ENCODE data around the gene OR6B1.
"Not testable (repeated sequence)": the region's sequence is repeated elsewhere in the genome, so short reads cannot be mapped to it uniquely, and the experiment has no call there.

OR6B1 gene

GRCh38 chr7:144001543-144001942 is 1.4 kb downstream of the OR6B1 start:
- DNase-seq (ENCODE audit: low read depth), result no peak
- no peak overlapping the region for H3K4me3 ChIP-seq (ENCODE audit: low read depth, low read length)

GRCh38 chr7:144004703-144005102 is 4.6 kb downstream of the OR6B1 start:
- no peak overlapping the region for H3K4me3 ChIP-seq (ENCODE audit: low read depth, low read length)

DNA sequence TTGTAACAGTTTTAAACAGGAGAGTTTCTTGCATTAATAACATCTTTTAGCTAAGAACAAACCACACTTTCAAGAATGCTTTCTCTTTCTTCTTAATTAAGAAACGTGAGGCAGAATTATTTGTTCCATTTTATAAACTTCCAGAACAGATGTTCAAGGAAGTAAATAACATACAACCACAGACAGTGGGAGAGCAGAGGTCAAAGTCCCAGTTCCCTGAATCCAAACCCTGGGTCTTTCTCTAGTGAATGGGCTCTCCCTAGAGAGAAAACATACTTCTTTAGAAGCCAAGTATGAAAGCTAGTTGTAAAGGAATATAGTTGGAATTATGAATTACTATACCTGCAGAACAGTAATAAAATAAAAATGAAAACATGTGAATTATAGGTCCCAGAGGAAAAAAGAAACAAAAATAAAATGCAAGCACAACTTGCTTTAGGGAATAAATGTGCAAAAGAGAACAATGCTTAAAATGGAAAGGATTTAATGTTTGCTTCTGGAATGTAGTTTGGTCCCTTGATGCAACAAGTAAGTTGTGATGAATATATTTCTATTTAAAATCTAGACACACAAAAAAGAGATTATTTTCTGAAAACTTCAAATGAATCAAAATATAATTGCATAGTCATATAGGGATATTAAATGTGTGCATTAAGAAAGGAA is 6.0 kb downstream of the OR6B1 start:
- no peak for DNase-seq (ENCODE audit: low read depth)
- H3K4me3 ChIP-seq (ENCODE audit: low read depth, low read length), result no peak overlapping the region

More at GRCh38 chr7:144004703-144005102, 4.6 kb downstream of the OR6B1 start:
- no peak for DNase-seq (ENCODE audit: low read depth)

DNA sequence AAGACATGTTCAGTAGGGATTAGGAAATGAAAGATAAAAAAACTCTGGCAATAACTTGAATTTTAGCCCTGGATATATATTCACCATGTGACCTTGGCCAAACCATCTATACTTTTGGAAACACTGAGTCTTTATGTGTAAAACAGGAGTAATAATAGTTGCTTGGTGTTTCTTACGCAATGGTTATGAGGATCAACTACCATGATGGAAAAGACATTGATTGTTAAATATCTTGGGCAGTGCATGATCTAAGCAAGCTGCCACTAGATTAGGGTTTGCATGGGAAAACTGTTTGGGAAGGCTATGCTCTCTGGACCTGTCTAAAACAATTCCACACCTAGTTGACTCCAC is 6.5 kb downstream of the OR6B1 start:
- H3K4me3 ChIP-seq (ENCODE audit: low read depth, low read length), result no peak overlapping the region
- DNase-seq (ENCODE audit: low read depth), result no peak

- H3K4me3 ChIP-seq (ENCODE audit: low read depth, low read length), result no peak overlapping the region
- DNase-seq (ENCODE audit: low read depth), result no peak
Measured at GRCh38 chr7:144009361-144009760, 9.2 kb downstream of the OR6B1 start.

GRCh38 chr7:144010061-144010460 is 9.9 kb downstream of the OR6B1 start:
- not testable (repeated sequence) for H3K4me3 ChIP-seq (ENCODE audit: low read depth, low read length); DNase-seq (ENCODE audit: low read depth)

- not testable (repeated sequence) for H3K4me3 ChIP-seq (ENCODE audit: low read depth, low read length); DNase-seq (ENCODE audit: low read depth)
Measured at GRCh38 chr7:144010821-144011220, 10.7 kb downstream of the OR6B1 start.

DNA sequence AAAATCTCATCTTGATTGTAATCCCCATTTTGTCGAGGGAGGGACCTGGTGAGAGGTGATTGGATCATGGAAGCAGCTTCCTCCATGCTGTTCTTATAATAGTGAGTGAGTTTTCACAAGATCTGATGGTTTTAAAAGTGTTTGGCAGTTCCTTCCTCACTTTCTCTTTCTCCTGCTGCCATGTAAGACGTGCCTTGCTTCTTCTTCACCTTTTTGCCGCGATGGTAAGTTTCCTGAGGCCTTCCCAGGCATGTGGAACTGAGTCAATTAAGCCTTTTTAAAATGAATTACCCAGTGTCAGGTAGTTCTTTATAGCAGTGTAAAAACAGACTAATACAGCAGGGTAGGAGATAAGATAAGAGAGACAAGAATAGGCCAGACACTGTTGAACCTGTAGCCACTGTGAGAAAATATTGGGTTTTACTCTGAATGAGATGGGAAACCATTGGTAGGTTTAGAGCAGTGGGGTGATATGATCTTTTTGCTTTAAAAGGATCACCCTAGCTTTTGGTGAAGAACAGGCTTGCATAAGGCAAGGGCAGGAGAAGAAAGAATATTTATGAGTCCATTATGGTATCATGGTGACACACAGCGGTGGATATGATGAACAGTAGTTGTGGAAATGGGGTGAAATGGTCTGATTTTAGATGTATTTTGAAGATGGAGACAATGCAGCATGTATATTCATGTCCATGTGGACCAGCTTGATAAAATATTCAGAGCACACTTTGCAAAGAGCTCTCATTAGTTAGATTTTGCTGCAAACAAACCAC is 11.5 kb downstream of the OR6B1 start:
- no peak overlapping the region for H3K4me3 ChIP-seq (ENCODE audit: low read depth, low read length)
- no peak for DNase-seq (ENCODE audit: low read depth)

DNA sequence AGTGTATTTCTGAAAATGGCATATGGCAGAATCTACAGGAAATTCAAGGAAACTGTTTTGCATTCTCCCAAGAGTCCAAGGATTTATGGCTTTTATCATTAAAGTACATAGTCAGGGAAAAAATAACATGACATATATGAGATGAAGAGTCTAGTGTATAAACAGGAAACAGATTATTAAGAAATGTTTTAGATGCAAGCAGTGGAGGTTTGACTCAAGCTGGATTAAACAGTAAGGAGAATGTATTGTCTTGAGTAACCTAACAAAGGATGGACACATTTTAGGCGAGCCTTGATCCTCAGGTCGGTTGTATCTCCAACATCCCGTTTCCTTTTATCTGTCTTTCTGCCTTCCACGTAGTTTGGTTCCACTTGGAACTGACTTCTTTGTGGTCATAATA is 17.9 kb downstream of the OR6B1 start:
- no peak overlapping the region for H3K4me3 ChIP-seq (ENCODE audit: low read depth, low read length)
- no peak for DNase-seq (ENCODE audit: low read depth)

GRCh38 chr7:144019457-144019856 is 19.3 kb downstream of the OR6B1 start:
- DNase-seq (ENCODE audit: low read depth), result peak; percentile 73
- no peak overlapping the region for H3K4me3 ChIP-seq (ENCODE audit: low read depth, low read length)

- H3K4me3 ChIP-seq (ENCODE audit: low read depth, low read length), result no peak overlapping the region
- no peak for DNase-seq (ENCODE audit: low read depth)
Measured at GRCh38 chr7:144020340-144020739, 20.2 kb downstream of the OR6B1 start.

DNA sequence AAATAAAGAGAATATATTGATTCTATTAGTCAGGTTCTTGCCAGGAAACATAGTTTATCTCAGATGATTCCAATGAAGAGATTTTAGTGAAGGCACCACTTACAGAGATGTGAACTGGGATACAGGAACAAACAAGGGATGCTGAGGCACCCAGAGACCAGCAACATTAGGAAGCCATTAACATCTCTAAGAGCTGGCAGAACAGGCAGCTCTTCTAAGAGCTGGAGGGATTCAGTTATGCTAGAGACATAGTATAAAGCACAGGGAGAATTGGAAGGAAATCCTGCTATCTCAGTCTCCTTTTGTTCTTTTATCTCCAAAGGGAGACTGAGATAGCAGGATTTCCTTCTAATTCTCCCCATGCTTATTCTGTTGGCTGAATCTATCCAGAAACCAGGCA is 22.0 kb downstream of the OR6B1 start:
- no peak overlapping the region for H3K4me3 ChIP-seq (ENCODE audit: low read depth, low read length)
- DNase-seq (ENCODE audit: low read depth), result no peak

GRCh38 chr7:144023171-144023827 is 23.2 kb downstream of the OR6B1 start:
- no peak overlapping the region for H3K4me3 ChIP-seq (ENCODE audit: low read depth, low read length)
- no peak for DNase-seq (ENCODE audit: low read depth)

GRCh38 chr7:144024213-144024612 is 24.1 kb downstream of the OR6B1 start:
- no peak overlapping the region for H3K4me3 ChIP-seq (ENCODE audit: low read depth, low read length)
- DNase-seq (ENCODE audit: low read depth), result no peak

DNA sequence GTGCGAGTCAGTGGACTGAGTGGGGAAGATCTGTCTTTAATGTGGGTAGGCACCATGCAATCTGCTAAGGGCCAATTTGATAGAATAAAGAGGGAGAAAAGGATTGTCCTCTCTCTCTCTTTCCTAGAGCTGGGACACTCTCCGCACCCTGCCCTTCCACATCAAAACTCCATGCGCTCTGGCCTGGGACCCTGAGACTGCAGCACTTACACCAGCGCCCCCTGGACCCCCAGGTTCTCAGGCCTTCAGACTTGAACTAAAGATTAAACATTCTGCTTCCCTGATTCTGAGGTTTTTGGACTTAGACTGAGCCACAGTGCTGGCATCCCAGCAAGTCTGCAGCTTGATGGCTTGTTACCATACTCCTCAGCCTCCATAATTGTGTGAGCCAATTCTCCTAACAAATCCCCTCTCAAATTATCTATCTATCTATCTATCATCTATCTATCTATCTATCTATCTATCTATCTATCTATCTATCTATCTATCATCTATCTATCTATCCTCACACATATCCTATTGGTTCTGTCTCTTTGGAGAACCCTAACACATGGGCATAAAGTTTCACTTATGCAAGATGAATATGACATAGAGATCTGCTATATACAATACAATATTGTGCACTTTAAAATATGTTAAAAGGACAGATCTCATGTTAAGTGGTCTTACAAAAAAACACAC is 26.2 kb downstream of the OR6B1 start:
- no peak for DNase-seq (ENCODE audit: low read depth)
- H3K4me3 ChIP-seq (ENCODE audit: low read depth, low read length), result no peak overlapping the region

DNA sequence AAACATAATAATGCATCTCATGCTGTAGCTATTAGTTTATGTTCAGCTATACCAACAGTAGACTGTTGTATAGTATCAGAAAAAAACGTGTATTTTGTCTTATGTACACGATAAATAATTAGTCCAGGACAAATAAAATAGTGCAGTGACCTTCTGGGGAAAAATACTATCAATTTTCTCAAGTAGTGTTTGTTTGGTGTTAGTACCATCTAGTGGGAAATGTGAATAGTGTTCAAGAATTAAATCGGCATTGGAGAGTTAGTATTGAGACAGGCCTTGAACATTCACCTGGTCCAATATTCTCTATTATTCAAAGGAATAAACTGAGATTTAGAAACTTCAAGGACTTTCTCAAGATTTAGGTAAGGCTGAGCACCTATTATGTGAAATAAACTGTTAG is 26.9 kb downstream of the OR6B1 start:
- peak; percentile 4 for DNase-seq (ENCODE audit: low read depth)
- no peak overlapping the region for H3K4me3 ChIP-seq (ENCODE audit: low read depth, low read length)

GRCh38 chr7:144027974-144028373 is 27.9 kb downstream of the OR6B1 start:
- H3K4me3 ChIP-seq (ENCODE audit: low read depth, low read length), result no peak overlapping the region
- peak; percentile 8 for DNase-seq (ENCODE audit: low read depth)

DNA sequence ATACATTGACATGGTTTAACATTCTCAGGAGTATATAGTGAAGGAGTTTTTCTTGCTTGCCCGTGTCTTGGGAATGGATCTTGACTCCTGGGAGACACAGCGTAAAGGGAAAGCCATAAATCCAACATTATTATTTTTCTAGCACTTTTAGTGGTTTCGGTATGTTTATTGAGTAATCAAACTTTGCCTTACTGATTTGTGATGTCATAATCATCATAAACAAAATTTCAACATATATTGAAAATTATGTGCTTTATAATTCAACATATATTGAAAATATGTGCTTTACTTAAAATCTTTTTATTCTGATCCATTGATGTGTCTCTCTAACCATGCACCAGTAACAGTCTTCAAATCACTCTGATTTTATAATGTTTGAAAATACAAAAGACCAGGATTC is 28.4 kb downstream of the OR6B1 start:
- DNase-seq (ENCODE audit: low read depth), result no peak
- H3K4me3 ChIP-seq (ENCODE audit: low read depth, low read length), result no peak overlapping the region

GRCh38 chr7:144032516-144032915 is 32.4 kb downstream of the OR6B1 start:
- no peak for DNase-seq (ENCODE audit: low read depth)
- H3K4me3 ChIP-seq (ENCODE audit: low read depth, low read length), result no peak overlapping the region

All from skeletal muscle cell (primary cell).